ENCODE measurements around the gene KISS1R. TPM values are rescaled to one million over a fixed set of nuclear protein-coding genes. Genes with fewer than 3 reads are reported as not detected.

The KISS1R gene
- total and polyA plus RNA-seq, 9 donors, result 0.28 to 0.90 TPM; not detected in 7

DNA sequence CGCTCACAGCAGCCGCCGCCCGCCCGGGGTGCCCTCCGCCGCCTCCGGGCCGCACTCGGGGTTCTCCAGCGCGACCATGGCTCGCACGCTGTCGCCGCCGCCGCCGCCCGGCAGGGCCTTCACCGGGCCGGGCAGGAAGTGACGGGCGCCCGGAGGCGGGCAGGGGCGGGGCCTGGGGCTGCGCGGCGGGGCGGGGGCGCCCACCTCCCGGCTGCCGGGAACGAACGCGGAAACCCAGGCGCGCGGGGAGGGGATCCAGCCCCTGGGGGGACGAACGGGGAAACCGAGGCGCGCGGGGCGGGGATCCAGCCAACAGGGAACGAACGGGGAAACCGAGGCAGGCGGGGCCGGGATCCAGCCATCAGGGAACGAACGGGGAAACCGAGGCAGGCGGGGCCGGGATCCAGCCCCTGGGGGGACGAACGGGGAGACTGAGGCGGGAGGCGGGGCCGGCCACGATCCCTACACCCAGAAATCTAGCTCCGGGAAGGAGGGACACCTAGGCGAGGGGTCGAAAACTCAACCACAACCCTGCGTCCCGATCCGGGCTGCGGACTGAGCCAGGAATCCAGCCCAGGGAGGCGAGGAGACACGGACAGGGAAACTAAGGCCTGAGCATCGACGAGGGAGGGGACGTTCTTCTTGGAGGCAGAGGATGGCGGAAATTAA is 3.9 kb upstream of the KISS1R start, which contains the start of gene R3HDM4:
Gene R3HDM4 (minus strand): TSS at position 140 of the 669 bp plus-strand sequence. CDS start 62 bp downstream, at position 78.
- H3K27me3 ChIP-seq, result no peaks in the 10 kb centered on the region
- DNase-seq, result peak; percentile 79 to 89 (median 84)
- peaks cover 8% of the 10 kb centered on the region for H3K4me1 ChIP-seq (ENCODE audit: insufficient read depth)
- no peaks in the 10 kb centered on the region for H3K36me3 ChIP-seq
- H3K27ac ChIP-seq, result peak within 1 kb of the TSS in 1 of 2 donors; percentile 65
- peak within 1 kb of the TSS; percentile 85 for H3K4me3 ChIP-seq
- intact Hi-C loops (cut with DNase I), result loop anchor here in 3 of 4 donors (10.0 kb wide), 2 partner anchors 118 to 138 kb away; partner anchors contain the start of gene PTBP1 (in 2 of the 3)
- TF ChIP-seq, protein P1, sequence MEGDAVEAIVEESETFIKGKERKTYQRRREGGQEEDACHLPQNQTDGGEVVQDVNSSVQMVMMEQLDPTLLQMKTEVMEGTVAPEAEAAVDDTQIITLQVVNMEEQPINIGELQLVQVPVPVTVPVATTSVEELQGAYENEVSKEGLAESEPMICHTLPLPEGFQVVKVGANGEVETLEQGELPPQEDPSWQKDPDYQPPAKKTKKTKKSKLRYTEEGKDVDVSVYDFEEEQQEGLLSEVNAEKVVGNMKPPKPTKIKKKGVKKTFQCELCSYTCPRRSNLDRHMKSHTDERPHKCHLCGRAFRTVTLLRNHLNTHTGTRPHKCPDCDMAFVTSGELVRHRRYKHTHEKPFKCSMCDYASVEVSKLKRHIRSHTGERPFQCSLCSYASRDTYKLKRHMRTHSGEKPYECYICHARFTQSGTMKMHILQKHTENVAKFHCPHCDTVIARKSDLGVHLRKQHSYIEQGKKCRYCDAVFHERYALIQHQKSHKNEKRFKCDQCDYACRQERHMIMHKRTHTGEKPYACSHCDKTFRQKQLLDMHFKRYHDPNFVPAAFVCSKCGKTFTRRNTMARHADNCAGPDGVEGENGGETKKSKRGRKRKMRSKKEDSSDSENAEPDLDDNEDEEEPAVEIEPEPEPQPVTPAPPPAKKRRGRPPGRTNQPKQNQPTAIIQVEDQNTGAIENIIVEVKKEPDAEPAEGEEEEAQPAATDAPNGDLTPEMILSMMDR (IDR thresholded peaks at IDR 0.05), result no peak
- peak; percentile 43 for TF ChIP-seq POLR2A (IDR thresholded peaks at IDR 0.05)
- H3K9me3 ChIP-seq, result no peaks in the 10 kb centered on the region
- WGBS, 3 donors, result 1 to 2% (median 1%) methylated on average over 66 to 76 of the region's 76 CpGs

DNA sequence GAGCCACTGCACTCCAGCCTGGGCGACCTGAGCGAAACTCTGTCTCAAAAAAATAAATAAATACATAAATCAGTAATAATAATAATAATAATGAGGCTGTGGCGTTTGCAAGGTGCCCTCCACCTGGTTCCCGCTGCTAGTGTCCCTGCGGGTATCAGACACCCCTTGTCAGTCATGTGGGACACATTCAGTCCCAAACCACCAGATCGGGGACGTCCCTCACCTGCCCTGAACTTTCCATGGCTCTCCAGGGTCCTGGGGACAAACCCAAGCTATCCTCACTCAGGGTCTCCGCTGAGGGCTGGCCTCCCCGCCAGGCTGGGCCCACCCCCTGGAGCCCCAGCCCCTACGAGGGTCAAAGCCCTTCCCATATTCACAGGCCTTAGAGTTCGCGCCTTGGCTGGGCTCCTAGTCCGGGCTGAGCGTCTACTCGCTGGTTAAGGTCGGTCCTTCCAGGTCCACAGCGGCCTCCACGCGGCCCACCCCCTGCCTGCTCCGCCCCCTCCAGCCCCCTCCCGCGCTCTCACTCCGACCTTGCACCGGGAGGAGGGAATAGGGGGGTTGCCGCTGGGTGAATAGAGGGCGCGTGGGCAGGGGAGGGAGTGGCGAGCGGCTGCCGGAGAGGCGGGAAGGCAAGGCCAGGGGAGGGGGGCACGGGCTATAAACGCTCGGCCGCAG is 349 bp upstream of the KISS1R start:
- 19 to 22% (median 22%) methylated on average over 34 to 35 of the region's 35 CpGs for WGBS, 3 donors
- TF ChIP-seq EP300 (IDR thresholded peaks at IDR 0.05) (no peak), POLR2A (IDR thresholded peaks at IDR 0.05) (no peak)
- TF ChIP-seq, protein P1 (IDR thresholded peaks at IDR 0.05), result no peak
- Histone ChIP-seq H3K4me3 (no peak overlapping the region), H3K36me3 (no peaks in the 10 kb centered on the region), H3K9me3 (no peaks in the 10 kb centered on the region), H3K27ac (no peak overlapping the region), H3K27me3 (peaks cover 8% of the 10 kb centered on the region), H3K4me1 (ENCODE audit: insufficient read depth) (peaks cover 12% of the 10 kb centered on the region)
- peak in 2 of 5 donors; percentile 61 to 69 for DNase-seq
- intact Hi-C loops (cut with DNase I), result loop anchor here (5.0 to 10.0 kb wide), 4 partner anchors 49 to 149 kb away; partner anchors contain the start of gene PTBP1 (in 2 of the 4)

DNA sequence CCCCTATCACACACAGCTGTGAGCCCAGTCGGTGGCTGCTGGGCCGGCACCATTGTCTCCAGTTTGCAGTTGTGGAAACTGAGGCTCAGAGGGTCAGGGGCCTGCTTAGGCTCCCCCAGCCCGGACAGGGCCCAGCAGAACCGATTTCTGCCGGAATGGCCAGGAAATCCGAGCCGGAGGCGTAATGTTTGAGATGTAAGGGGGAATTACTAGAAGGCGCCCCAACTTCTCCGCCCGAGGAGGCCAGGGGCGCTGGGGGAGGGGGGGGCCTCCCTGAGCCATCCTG is 962 bp downstream of the KISS1R start:
- no peak overlapping the region for H3K27ac ChIP-seq
- H3K4me1 ChIP-seq (ENCODE audit: insufficient read depth), result peaks cover 13% of the 10 kb centered on the region
- intact Hi-C loops (cut with DNase I), result loop anchor here (2.0 to 10.0 kb wide), 5 partner anchors 51 to 151 kb away; partner anchors contain the start of genes PTBP1 (in 2 of the 4) and CFD (in 1 of the 4)
- WGBS, 3 donors, result 2 to 5% (median 4%) methylated on average over 11 to 12 of the region's 12 CpGs
- H3K9me3 ChIP-seq, result no peaks in the 10 kb centered on the region
- peaks cover 8% of the 10 kb centered on the region for H3K27me3 ChIP-seq
- no peaks in the 10 kb centered on the region for H3K36me3 ChIP-seq
- no peak overlapping the region for H3K4me3 ChIP-seq
- TF ChIP-seq, protein P1 (IDR thresholded peaks at IDR 0.05), result no peak
- no peak for TF ChIP-seq POLR2A (IDR thresholded peaks at IDR 0.05)
- no peak for TF ChIP-seq EP300 (IDR thresholded peaks at IDR 0.05)
- no peak for DNase-seq

DNA sequence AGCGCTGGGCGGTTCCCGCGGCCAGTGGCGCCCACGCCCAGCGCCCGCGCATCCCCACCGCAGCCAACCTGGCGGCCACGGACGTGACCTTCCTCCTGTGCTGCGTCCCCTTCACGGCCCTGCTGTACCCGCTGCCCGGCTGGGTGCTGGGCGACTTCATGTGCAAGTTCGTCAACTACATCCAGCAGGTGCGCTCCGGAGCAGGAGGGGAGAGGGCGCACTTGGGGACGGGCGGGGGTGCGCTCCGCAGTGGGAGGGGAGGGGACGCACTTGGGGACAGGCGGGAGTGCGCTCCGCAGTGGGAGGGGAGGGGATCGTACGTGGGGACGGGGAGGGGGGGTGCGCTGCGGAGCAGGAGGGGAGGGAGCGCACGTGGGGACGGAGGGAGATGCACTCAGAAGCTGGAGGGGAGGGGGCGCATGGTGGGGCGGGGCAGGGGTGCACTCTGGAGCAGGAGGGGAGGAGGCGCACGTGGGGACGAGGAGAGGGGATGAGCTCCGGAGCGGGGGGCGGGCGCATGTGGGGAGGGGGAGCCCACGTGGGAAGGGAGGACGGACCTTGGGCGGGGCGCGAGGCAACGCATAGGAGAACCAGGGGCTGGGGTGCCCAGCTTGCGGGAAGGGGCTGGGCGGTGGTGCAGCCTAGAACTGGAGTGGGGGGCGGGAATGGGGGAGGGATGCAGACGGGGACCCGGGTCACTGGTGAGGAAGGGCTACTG is 1.5 kb downstream of the KISS1R start:
- intact Hi-C loops (cut with DNase I), result loop anchor here (2.0 to 10.0 kb wide), 5 partner anchors 51 to 151 kb away; partner anchors contain the start of genes PTBP1 (in 2 of the 4) and CFD (in 1 of the 4)
- WGBS, 3 donors, result 0 to 2% (median 2%) methylated on average over 30 to 58 of the region's 58 CpGs
- H3K27me3 ChIP-seq, result peaks cover 8% of the 10 kb centered on the region

More for the DNA sequence above, 1.5 kb downstream of the KISS1R start:
- no peaks in the 10 kb centered on the region for H3K36me3 ChIP-seq
- no peak overlapping the region for H3K4me3 ChIP-seq
- DNase-seq, result no peak
- peaks cover 13% of the 10 kb centered on the region for H3K4me1 ChIP-seq (ENCODE audit: insufficient read depth)
- no peak overlapping the region for H3K27ac ChIP-seq
- H3K9me3 ChIP-seq, result no peaks in the 10 kb centered on the region
- TF ChIP-seq, protein P1 (IDR thresholded peaks at IDR 0.05), result no peak
- TF ChIP-seq POLR2A (IDR thresholded peaks at IDR 0.05), result no peak
- TF ChIP-seq EP300 (IDR thresholded peaks at IDR 0.05), result no peak
